ENCODE measurements around the gene SDC1. TPM values are rescaled to one million over a fixed set of nuclear protein-coding genes. Genes with fewer than 3 reads are reported as not detected.

SDC1 gene
- total RNA-seq, 1 experiment from 2014 or later, result 11.5 TPM

- no peaks in the 10 kb centered on the region for H4K20me1 ChIP-seq (ENCODE audit: insufficient read depth, low read depth, low read length)
- no peak overlapping the region for H3K4me3 ChIP-seq (ENCODE audit: low read length)
- H3K36me3 ChIP-seq (ENCODE audit: insufficient read depth, low read length), result no peaks in the 10 kb centered on the region
- no peak overlapping the region for H3K4me2 ChIP-seq (ENCODE audit: low read depth, low read length, poor library complexity, severe bottlenecking)
- no peaks in the 10 kb centered on the region for H3K9me2 ChIP-seq (replicated peaks; ENCODE audit: insufficient read depth, low read length)
- H2AFZ ChIP-seq (ENCODE audit: low read length), result no peak overlapping the region
- peaks cover 22% of the 10 kb centered on the region for H3K4me1 ChIP-seq (ENCODE audit: low read length)
- H3K27ac ChIP-seq (ENCODE audit: low read length), result no peak overlapping the region
- no peak overlapping the region for H3K9ac ChIP-seq (ENCODE audit: low read length)
- no peaks in the 10 kb centered on the region for H3K9me3 ChIP-seq (ENCODE audit: low read length)
- peaks cover 5% of the 10 kb centered on the region; the same call in 1 of the 2 replicates for H3K79me2 ChIP-seq (ENCODE audit: low read length)
- no peak for DNase-seq
- H3K27me3 ChIP-seq (ENCODE audit: low read length), result no peaks in the 10 kb centered on the region
Measured at GRCh38 chr2:20208476-20208859, 16.5 kb downstream of the SDC1 start.

GRCh38 chr2:20207051-20207450 lies 17.9 kb downstream of the SDC1 start:
- Histone ChIP-seq H3K9me3 (ENCODE audit: low read length) (no peaks in the 10 kb centered on the region), H4K20me1 (ENCODE audit: insufficient read depth, low read depth, low read length) (no peaks in the 10 kb centered on the region), H3K9ac (ENCODE audit: low read length) (no peak overlapping the region), H3K9me2 (replicated peaks; ENCODE audit: insufficient read depth, low read length) (no peaks in the 10 kb centered on the region), H3K4me1 (ENCODE audit: low read length) (peaks cover 8% of the 10 kb centered on the region), H2AFZ (ENCODE audit: low read length) (no peak overlapping the region), H3K27ac (ENCODE audit: low read length) (no peak overlapping the region), H3K27me3 (ENCODE audit: low read length) (no peaks in the 10 kb centered on the region), H3K4me3 (ENCODE audit: low read length) (no peak overlapping the region), H3K36me3 (ENCODE audit: insufficient read depth, low read length) (no peaks in the 10 kb centered on the region), H3K79me2 (ENCODE audit: low read length) (peaks cover 3% of the 10 kb centered on the region; the same call in 1 of the 2 replicates), H3K4me2 (ENCODE audit: low read depth, low read length, poor library complexity, severe bottlenecking) (no peak overlapping the region)
- no peak for DNase-seq

- H3K27ac ChIP-seq (ENCODE audit: low read length), result no peak overlapping the region
- no peaks in the 10 kb centered on the region for H3K27me3 ChIP-seq (ENCODE audit: low read length)
- DNase-seq, result no peak
- H3K79me2 ChIP-seq (ENCODE audit: low read length), result peaks cover 3% of the 10 kb centered on the region; the same call in 1 of the 2 replicates
- H3K9me3 ChIP-seq (ENCODE audit: low read length), result no peaks in the 10 kb centered on the region
- H3K4me1 ChIP-seq (ENCODE audit: low read length), result peaks cover 8% of the 10 kb centered on the region
- no peak overlapping the region for H3K9ac ChIP-seq (ENCODE audit: low read length)
- H3K9me2 ChIP-seq (replicated peaks; ENCODE audit: insufficient read depth, low read length), result no peaks in the 10 kb centered on the region
- H3K36me3 ChIP-seq (ENCODE audit: insufficient read depth, low read length), result no peaks in the 10 kb centered on the region
- H3K4me2 ChIP-seq (ENCODE audit: low read depth, low read length, poor library complexity, severe bottlenecking), result no peak overlapping the region
- no peak overlapping the region for H3K4me3 ChIP-seq (ENCODE audit: low read length)
- H4K20me1 ChIP-seq (ENCODE audit: insufficient read depth, low read depth, low read length), result no peaks in the 10 kb centered on the region
- no peak overlapping the region for H2AFZ ChIP-seq (ENCODE audit: low read length)
Measured at GRCh38 chr2:20205915-20206524, 18.9 kb downstream of the SDC1 start.

DNA sequence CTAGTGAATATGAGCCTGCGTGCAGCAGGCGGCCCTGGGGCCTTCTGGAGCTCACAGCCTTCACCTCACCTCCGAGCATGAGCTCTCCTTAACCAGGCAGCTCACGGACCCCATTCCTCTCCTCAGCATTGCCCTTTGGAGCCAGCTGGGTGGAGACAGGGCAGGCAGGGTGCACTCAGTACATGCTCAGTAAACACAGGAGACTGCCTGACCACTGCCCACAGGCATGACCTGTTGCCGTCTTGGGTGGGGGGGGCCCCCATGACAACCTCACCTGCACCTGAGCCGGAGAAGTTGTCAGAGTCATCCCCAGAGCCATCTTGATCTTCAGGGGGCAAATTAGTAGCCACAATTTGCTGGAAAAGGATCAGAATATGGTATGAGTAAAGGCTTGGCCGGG lies 19.9 kb downstream of the SDC1 start:
- DNase-seq, result no peak
- Histone ChIP-seq H3K4me3 (ENCODE audit: low read length) (no peak overlapping the region), H3K4me1 (ENCODE audit: low read length) (peaks cover 8% of the 10 kb centered on the region), H3K9ac (ENCODE audit: low read length) (no peak overlapping the region), H3K27me3 (ENCODE audit: low read length) (no peaks in the 10 kb centered on the region), H3K79me2 (ENCODE audit: low read length) (peaks cover 3% of the 10 kb centered on the region; the same call in 1 of the 2 replicates), H3K9me3 (ENCODE audit: low read length) (no peaks in the 10 kb centered on the region), H3K27ac (ENCODE audit: low read length) (no peak overlapping the region), H3K36me3 (ENCODE audit: insufficient read depth, low read length) (no peaks in the 10 kb centered on the region), H3K4me2 (ENCODE audit: low read depth, low read length, poor library complexity, severe bottlenecking) (no peak overlapping the region), H4K20me1 (ENCODE audit: insufficient read depth, low read depth, low read length) (no peaks in the 10 kb centered on the region), H3K9me2 (replicated peaks; ENCODE audit: insufficient read depth, low read length) (no peaks in the 10 kb centered on the region), H2AFZ (ENCODE audit: low read length) (no peak overlapping the region)

DNA sequence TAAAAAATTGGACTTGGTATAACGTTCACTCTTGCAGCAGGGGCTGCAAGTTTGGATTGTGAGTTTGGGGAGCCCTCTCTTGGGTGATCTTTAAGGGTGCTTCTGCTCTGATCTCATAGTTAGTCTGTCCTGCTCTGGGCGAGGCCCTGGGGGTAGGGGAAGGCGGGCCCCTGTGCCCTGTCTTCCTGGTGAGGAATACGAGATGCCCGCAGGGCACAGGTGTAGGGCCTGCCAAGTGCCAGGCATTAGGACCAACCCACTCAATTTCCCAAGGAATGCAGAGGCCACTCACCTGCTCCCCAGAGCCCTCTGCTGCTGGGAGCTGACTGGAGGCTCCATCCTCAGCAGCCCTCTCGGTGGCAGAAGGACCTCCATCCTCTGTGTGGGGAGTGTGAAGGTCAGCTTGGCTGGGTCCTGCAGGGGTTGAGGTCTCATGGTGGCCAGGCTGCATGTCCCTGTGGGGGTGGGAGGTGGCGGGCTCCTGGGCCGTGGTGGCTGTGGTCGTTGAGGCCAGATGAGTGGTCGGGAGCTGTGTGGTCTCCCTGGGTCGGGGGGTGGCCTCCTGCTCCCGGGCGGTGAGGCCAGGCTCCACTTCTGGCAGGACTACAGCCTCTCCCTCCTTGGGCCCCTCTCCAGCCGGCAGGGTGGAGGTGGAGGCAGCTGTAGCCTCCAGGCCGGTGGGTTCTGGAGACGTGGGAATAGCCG lies 21.3 kb downstream of the SDC1 start:
- Histone ChIP-seq H2AFZ (ENCODE audit: low read length) (no peak overlapping the region), H3K9ac (ENCODE audit: low read length) (no peak overlapping the region), H3K27ac (ENCODE audit: low read length) (no peak overlapping the region), H3K4me3 (ENCODE audit: low read length) (no peak overlapping the region), H3K36me3 (ENCODE audit: insufficient read depth, low read length) (no peaks in the 10 kb centered on the region), H3K4me2 (ENCODE audit: low read depth, low read length, poor library complexity, severe bottlenecking) (no peak overlapping the region), H3K27me3 (ENCODE audit: low read length) (no peaks in the 10 kb centered on the region), H3K79me2 (ENCODE audit: low read length) (peaks cover 3% of the 10 kb centered on the region; the same call in 1 of the 2 replicates), H3K9me2 (replicated peaks; ENCODE audit: insufficient read depth, low read length) (no peaks in the 10 kb centered on the region), H3K9me3 (ENCODE audit: low read length) (no peaks in the 10 kb centered on the region), H3K4me1 (ENCODE audit: low read length) (peaks cover 8% of the 10 kb centered on the region), H4K20me1 (ENCODE audit: insufficient read depth, low read depth, low read length) (no peaks in the 10 kb centered on the region)
- no peak for DNase-seq

- Histone ChIP-seq H3K4me3 (ENCODE audit: low read length) (no peak overlapping the region), H3K9ac (ENCODE audit: low read length) (no peak overlapping the region), H3K9me2 (replicated peaks; ENCODE audit: insufficient read depth, low read length) (no peaks in the 10 kb centered on the region), H3K36me3 (ENCODE audit: insufficient read depth, low read length) (no peaks in the 10 kb centered on the region), H3K79me2 (ENCODE audit: low read length) (peaks cover 3% of the 10 kb centered on the region; the same call in 1 of the 2 replicates), H3K9me3 (ENCODE audit: low read length) (no peaks in the 10 kb centered on the region), H2AFZ (ENCODE audit: low read length) (no peak overlapping the region), H3K4me1 (ENCODE audit: low read length) (peaks cover 2% of the 10 kb centered on the region; the same call in 1 of the 2 replicates), H4K20me1 (ENCODE audit: insufficient read depth, low read depth, low read length) (no peaks in the 10 kb centered on the region), H3K27ac (ENCODE audit: low read length) (no peak overlapping the region), H3K27me3 (ENCODE audit: low read length) (no peaks in the 10 kb centered on the region), H3K4me2 (ENCODE audit: low read depth, low read length, poor library complexity, severe bottlenecking) (no peak overlapping the region)
- DNase-seq, result no peak
Measured at GRCh38 chr2:20203072-20203471, 21.9 kb downstream of the SDC1 start.

- Histone ChIP-seq H3K27me3 (ENCODE audit: low read length) (no peaks in the 10 kb centered on the region), H3K4me2 (ENCODE audit: low read depth, low read length, poor library complexity, severe bottlenecking) (no peak overlapping the region), H4K20me1 (ENCODE audit: insufficient read depth, low read depth, low read length) (no peaks in the 10 kb centered on the region), H2AFZ (ENCODE audit: low read length) (no peak overlapping the region), H3K27ac (ENCODE audit: low read length) (no peak overlapping the region), H3K9me2 (replicated peaks; ENCODE audit: insufficient read depth, low read length) (no peaks in the 10 kb centered on the region), H3K4me1 (ENCODE audit: low read length) (no peaks in the 10 kb centered on the region), H3K9me3 (ENCODE audit: low read length) (no peaks in the 10 kb centered on the region), H3K4me3 (ENCODE audit: low read length) (no peak overlapping the region), H3K36me3 (ENCODE audit: insufficient read depth, low read length) (no peaks in the 10 kb centered on the region), H3K9ac (ENCODE audit: low read length) (no peak overlapping the region), H3K79me2 (ENCODE audit: low read length) (peaks cover 3% of the 10 kb centered on the region; the same call in 1 of the 2 replicates)
- DNase-seq, result no peak
Measured at GRCh38 chr2:20201671-20202070, 23.3 kb downstream of the SDC1 start.

DNA sequence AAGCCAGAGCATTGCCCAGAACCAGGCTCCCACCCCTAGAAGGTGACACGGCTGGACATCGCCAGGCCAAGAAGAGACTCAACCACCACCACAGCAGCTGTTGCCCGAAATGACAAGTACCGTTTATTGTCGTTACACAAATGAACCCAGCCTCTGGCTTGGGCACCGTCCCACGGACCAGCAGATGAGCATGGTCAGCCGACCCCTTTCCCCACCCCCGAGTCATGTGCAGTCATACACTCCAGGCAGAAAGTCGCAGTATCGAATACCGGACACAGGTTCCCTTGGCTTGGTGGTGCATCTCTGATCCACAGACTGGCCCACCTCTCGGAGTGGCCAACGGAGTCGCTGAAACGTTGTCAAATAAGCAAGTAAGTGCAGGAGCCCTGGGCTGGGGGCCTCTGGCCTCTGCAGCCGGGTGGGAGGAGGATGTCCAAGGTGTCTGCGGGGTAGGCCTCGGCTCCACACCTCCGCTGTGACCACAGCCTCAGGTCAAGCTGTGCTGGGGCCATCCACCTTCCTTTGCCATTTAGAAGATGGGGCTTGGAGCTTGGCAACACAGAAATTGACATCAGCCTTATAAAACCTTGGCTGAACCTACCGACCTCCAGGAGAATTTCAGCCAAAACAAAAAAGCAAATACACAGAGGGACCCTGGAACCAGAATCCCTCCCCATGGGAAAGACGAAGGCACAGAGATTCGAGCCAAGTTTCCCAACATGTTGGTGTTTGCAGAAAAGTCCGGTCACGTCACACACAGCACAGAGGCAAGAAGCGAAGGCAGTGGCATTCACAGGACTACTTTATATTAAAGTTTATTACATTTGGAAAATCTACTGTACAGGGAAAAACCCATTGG lies 24.0 kb downstream of the SDC1 start:
- no peak for DNase-seq
- H3K4me3 ChIP-seq (ENCODE audit: low read length), result no peak overlapping the region
- H3K9ac ChIP-seq (ENCODE audit: low read length), result no peak overlapping the region
- H3K27me3 ChIP-seq (ENCODE audit: low read length), result no peaks in the 10 kb centered on the region
- no peaks in the 10 kb centered on the region for H3K9me2 ChIP-seq (replicated peaks; ENCODE audit: insufficient read depth, low read length)
- H3K36me3 ChIP-seq (ENCODE audit: insufficient read depth, low read length), result no peaks in the 10 kb centered on the region
- no peak overlapping the region for H2AFZ ChIP-seq (ENCODE audit: low read length)
- H4K20me1 ChIP-seq (ENCODE audit: insufficient read depth, low read depth, low read length), result no peaks in the 10 kb centered on the region
- no peak overlapping the region for H3K4me2 ChIP-seq (ENCODE audit: low read depth, low read length, poor library complexity, severe bottlenecking)
- no peaks in the 10 kb centered on the region for H3K9me3 ChIP-seq (ENCODE audit: low read length)
- no peaks in the 10 kb centered on the region for H3K79me2 ChIP-seq (ENCODE audit: low read length)
- no peaks in the 10 kb centered on the region for H3K4me1 ChIP-seq (ENCODE audit: low read length)
- no peak overlapping the region for H3K27ac ChIP-seq (ENCODE audit: low read length)

Measured in Karpas-422 (cell line).